RWPE2 (cell line): ENCODE results near the gene TMED6.

ENCODE experiments used
- ATAC-seq: fragments of 200-7000 bp; cut with Tn5 transposase; 3 replicates; pipeline ENCODE4 v1.9.1; 2021; ENCODE audit warnings: low read depth
- DNase-seq: peaks from one replicate; pipeline ENCODE4 v3.0.0-alpha.2; 2020; ENCODE audit warnings: low spot score
- H3K27ac ChIP-seq: fragments of 450-650 bp; 2 replicates; pipeline ENCODE4 v1.5.1; 2017; ENCODE audit warnings: mild to moderate bottlenecking; ENCODE audit not compliant: poor library complexity, severe bottlenecking
- H3K27me3 ChIP-seq: fragments of 250-450 bp; sonication (Bioruptor Pico); 2 replicates; pipeline ENCODE4 v1.5.1; 2021; ENCODE audit warnings: mild to moderate bottlenecking, moderate library complexity; ENCODE audit not compliant: insufficient read depth, poor library complexity, severe bottlenecking
- H3K36me3 ChIP-seq: fragments of 250-450 bp; sonication (Bioruptor Pico); 2 replicates; pipeline ENCODE4 v1.5.1; 2020; ENCODE audit warnings: low read depth, mild to moderate bottlenecking, moderate library complexity
- H3K4me1 ChIP-seq: fragments of 250-450 bp; sonication (Bioruptor Pico); 2 replicates; pipeline ENCODE4 v1.5.1; 2021; ENCODE audit warnings: mild to moderate bottlenecking, moderate library complexity; ENCODE audit not compliant: insufficient read depth, poor library complexity, severe bottlenecking
- H3K4me3 ChIP-seq: fragments of 250-450 bp; sonication (Bioruptor Pico); 2 replicates; pipeline ENCODE4 v1.5.1; 2021; ENCODE audit warnings: mild to moderate bottlenecking, moderate library complexity; ENCODE audit not compliant: severe bottlenecking
- H3K9me3 ChIP-seq: fragments of 250-450 bp; sonication (Bioruptor Pico); 2 replicates; pipeline ENCODE4 v1.5.1; 2021; ENCODE audit warnings: mild to moderate bottlenecking, moderate library complexity; ENCODE audit not compliant: severe bottlenecking
- TF ChIP-seq, protein P1 (sequence below): fragments of 450-650 bp; IDR thresholded peaks from one replicate; pipeline ENCODE4 v1.5.1; 2017; ENCODE audit warnings: mild to moderate bottlenecking, moderate library complexity; ENCODE audit not compliant: poor library complexity, severe bottlenecking

The TMED6 gene

DNA sequence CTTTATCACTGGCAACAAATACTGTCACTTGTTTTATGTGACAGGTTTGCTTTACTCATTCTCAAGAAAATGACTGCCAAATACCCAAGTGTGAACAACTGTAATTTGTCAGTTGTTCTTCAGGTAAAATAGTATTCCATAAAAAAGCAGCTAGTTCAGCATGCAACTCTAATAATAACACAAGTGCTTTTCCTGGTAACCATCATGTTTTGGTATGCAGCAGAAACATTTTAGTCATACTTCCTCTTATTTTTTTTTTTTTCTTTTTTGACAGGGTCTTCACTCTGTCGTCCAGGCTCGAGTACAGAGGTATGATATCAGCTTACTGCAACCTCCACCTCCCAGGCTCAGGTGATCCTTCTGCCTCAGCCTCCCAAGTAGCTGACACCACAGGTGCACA, 29.6 kb upstream of the TMED6 start:
- H3K36me3 ChIP-seq: peaks cover 77% of the 10 kb centered on the region

DNA sequence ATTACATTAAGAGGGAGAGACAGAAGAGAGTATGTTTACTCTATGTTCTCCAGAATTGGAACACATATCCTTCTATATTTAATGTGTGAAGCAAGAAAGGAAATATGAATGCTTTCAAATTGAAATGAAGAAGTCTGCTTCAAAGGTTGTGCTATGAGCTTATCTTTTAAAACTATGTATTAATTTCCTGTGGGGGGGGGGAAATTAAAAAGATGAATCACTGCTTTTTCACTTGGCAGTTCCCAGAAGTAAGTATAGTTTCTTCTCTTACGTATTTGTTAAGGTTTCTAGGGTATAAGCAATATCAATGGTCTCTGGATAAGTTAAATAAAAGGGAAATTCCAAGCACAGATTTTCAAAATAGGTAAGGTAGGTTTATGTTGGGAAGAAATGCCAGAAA, 27.2 kb upstream of the TMED6 start:
- TF ChIP-seq, protein P1, sequence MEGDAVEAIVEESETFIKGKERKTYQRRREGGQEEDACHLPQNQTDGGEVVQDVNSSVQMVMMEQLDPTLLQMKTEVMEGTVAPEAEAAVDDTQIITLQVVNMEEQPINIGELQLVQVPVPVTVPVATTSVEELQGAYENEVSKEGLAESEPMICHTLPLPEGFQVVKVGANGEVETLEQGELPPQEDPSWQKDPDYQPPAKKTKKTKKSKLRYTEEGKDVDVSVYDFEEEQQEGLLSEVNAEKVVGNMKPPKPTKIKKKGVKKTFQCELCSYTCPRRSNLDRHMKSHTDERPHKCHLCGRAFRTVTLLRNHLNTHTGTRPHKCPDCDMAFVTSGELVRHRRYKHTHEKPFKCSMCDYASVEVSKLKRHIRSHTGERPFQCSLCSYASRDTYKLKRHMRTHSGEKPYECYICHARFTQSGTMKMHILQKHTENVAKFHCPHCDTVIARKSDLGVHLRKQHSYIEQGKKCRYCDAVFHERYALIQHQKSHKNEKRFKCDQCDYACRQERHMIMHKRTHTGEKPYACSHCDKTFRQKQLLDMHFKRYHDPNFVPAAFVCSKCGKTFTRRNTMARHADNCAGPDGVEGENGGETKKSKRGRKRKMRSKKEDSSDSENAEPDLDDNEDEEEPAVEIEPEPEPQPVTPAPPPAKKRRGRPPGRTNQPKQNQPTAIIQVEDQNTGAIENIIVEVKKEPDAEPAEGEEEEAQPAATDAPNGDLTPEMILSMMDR: no peak
- no peak for ATAC-seq
- no peak for DNase-seq

More for the DNA sequence above, 29.6 kb upstream of the TMED6 start:
- no peaks in the 10 kb centered on the region for H3K9me3 ChIP-seq
- H3K27me3 ChIP-seq: no peaks in the 10 kb centered on the region
- H3K27ac ChIP-seq: no peak overlapping the region
- TF ChIP-seq, protein P1: no peak
- peaks cover 7% of the 10 kb centered on the region for H3K4me1 ChIP-seq
- DNase-seq: no peak
- ATAC-seq: no peak
- no peak overlapping the region for H3K4me3 ChIP-seq

DNA sequence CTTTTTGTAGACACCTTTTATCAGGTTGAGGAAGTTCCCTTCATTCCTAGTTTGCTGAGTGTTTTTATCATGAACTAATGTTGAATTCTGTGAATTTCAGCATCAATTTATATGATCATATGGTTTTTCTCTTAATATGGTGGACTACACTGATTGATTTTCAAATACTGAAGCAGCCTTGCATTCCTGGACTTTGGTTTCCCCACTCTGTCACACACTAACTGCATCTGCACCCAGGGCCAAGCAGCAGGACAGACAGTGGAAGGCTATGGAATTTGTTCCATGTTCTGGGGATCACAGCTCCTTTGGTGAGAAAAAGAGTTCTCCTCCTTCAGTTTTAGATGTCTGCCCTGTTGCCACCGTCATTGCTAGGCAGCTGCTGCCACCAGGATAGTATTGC, 26.4 kb upstream of the TMED6 start:
- H3K4me3 ChIP-seq: no peak overlapping the region
- H3K36me3 ChIP-seq: peaks cover 80% of the 10 kb centered on the region
- TF ChIP-seq, protein P1: no peak
- no peak for ATAC-seq
- no peak for DNase-seq
- no peaks in the 10 kb centered on the region for H3K9me3 ChIP-seq
- H3K27me3 ChIP-seq: no peaks in the 10 kb centered on the region
- no peak overlapping the region for H3K27ac ChIP-seq
- no peaks in the 10 kb centered on the region for H3K4me1 ChIP-seq

More for the DNA sequence above, 27.2 kb upstream of the TMED6 start:
- no peaks in the 10 kb centered on the region for H3K9me3 ChIP-seq
- H3K36me3 ChIP-seq: peaks cover 83% of the 10 kb centered on the region
- H3K4me3 ChIP-seq: no peak overlapping the region
- H3K4me1 ChIP-seq: no peaks in the 10 kb centered on the region
- no peak overlapping the region for H3K27ac ChIP-seq
- H3K27me3 ChIP-seq: no peaks in the 10 kb centered on the region

DNA sequence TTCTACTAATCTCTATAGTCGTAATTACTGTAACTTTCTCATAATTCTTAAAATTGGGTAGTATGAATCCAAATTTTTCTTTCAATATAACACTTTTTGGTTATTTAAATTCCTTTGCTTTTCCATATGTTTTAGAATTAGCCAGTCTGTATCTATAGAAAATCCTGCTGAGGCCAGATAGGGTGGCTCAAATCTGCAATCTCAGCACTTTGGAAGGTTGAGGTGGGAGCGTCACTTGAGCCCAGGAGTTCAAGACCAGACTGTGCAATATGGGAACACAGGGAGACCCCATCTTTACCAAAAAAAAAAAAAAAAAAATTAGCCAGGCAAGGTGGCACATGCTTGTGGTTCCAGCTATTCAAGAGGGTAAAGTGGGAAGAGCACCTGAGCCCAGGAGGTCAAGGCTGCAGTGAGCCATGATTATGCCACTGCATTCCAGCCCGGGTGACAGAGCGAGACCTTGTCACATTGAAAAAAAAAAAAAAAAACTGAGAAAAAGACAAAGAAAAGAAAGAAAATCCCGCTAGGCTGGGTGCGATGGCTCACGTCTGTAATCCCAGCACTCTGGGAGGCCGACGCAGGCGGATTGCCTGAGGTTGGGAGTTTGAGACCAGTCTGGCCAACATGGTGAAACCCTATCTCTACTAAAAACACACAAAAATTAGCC, 24.9 kb upstream of the TMED6 start:
- Histone ChIP-seq H3K36me3 (peaks cover 80% of the 10 kb centered on the region), H3K9me3 (no peaks in the 10 kb centered on the region)
- ATAC-seq: no peak

DNA sequence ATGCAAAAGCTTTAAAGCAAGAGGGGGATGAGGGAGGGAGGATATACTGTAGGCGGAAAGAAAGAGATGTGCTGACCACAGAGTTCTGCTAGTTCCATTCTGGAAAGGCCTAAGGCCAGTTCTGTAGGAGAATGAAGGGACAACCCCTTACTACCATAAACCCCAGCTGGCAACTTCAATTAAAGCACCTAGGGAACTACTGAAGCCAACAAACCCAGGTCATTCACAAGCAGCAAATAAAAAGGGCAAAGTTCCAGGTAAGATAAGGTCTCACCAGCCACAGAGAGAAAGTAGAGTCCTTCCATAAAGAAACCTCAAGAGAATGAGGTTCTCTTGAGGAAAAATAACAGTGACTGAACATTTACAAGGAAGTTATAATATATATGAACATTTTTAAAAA, 21.4 kb upstream of the TMED6 start:
- Histone ChIP-seq H3K27me3 (no peaks in the 10 kb centered on the region), H3K27ac (no peak overlapping the region), H3K9me3 (no peaks in the 10 kb centered on the region), H3K36me3 (peaks cover 76% of the 10 kb centered on the region), H3K4me3 (no peak overlapping the region), H3K4me1 (no peaks in the 10 kb centered on the region)
- DNase-seq (no peak), ATAC-seq (no peak)
- TF ChIP-seq, protein P1: no peak

More for the DNA sequence above, 24.9 kb upstream of the TMED6 start:
- no peak overlapping the region for H3K27ac ChIP-seq
- no peak overlapping the region for H3K4me3 ChIP-seq
- TF ChIP-seq, protein P1: no peak
- no peak for DNase-seq
- H3K27me3 ChIP-seq: no peaks in the 10 kb centered on the region
- no peaks in the 10 kb centered on the region for H3K4me1 ChIP-seq
